HEK293 (cell line): Measurements from ENCODE around the gene EFCAB8.

Experiments
- ZNF530 ChIP-seq: fragments of 450-650 bp; formaldehyde crosslinking; IDR thresholded peaks from 2 replicates; pipeline ENCODE4 v1.5.1; 2016; ENCODE audit warnings: low read depth, missing biosample characterization, missing genetic modification characterization
- ZNF645 ChIP-seq: fragments of 450-650 bp; formaldehyde crosslinking; IDR thresholded peaks from 2 replicates; pipeline ENCODE4; 2016; ENCODE audit warnings: missing biosample characterization, missing genetic modification characterization

GRCh38 chr20:32848846-32849245, 9.9 kb upstream of the EFCAB8 start:
- TF ChIP-seq ZNF530 (tag by site-specific recombination) (no peak), ZNF645 (no peak)
